Neural cell (in vitro differentiated cells): Measurements from ENCODE around the gene CDK5R1. TPM values are rescaled to one million over a fixed set of nuclear protein-coding genes. Genes with fewer than 3 reads are reported as not detected.

Experiments
- H2AFZ ChIP-seq: fragments of 200-600, 300-800 bp; sonication (generic), shearing (Covaris generic); 2 replicates; pipeline ENCODE4 v1.6.0; 2014; ENCODE audit warnings: low read depth, mild to moderate bottlenecking, antibody characterized with exemption, low read length, moderate library complexity
- H3F3A ChIP-seq: fragments of 200-600 bp; shearing (Covaris generic); 2 replicates; pipeline ENCODE4 v1.6.1; 2016; ENCODE audit warnings: mild to moderate bottlenecking, moderate library complexity, mixed read lengths, antibody characterized with exemption, low read length; ENCODE audit not compliant: insufficient read depth, poor library complexity, severe bottlenecking
- H3K27ac ChIP-seq: fragments of 200-600, 300-800 bp; sonication (generic), shearing (Covaris generic); 2 replicates; pipeline ENCODE4 v1.5.1; 2014; ENCODE audit warnings: mild to moderate bottlenecking, low read length, moderate library complexity
- H3K27me3 ChIP-seq: fragments of 300-800, 200-600 bp; sonication (generic), shearing (Covaris generic); 2 replicates; pipeline ENCODE4 v1.6.0; 2014; ENCODE audit warnings: mild to moderate bottlenecking, low read depth, low read length, moderate library complexity; ENCODE audit not compliant: insufficient read depth
- H3K36me3 ChIP-seq: fragments of 300-800, 200-600 bp; sonication (generic), shearing (Covaris generic); 2 replicates; pipeline ENCODE4 v1.5.1; 2014; ENCODE audit warnings: mild to moderate bottlenecking, antibody characterized with exemption, low read length, moderate library complexity; ENCODE audit not compliant: insufficient read depth
- H3K4me2 ChIP-seq: fragments of 300-800, 200-600 bp; sonication (generic), shearing (Covaris generic); 2 replicates; pipeline ENCODE4 v1.6.0; 2014; ENCODE audit warnings: mild to moderate bottlenecking, low read length
- H3K4me3 ChIP-seq: fragments of 300-800, 200-600 bp; sonication (generic), shearing (Covaris generic); 2 replicates; pipeline ENCODE4 v1.5.1; 2014; ENCODE audit warnings: mild to moderate bottlenecking, low read length, moderate library complexity
- H3K79me2 ChIP-seq: fragments of 200-600 bp; shearing (Covaris generic); replicated peaks from 2 replicates; pipeline ENCODE4 v1.6.0; 2014; ENCODE audit warnings: mild to moderate bottlenecking, low read length, moderate library complexity; ENCODE audit not compliant: insufficient read depth
- H3K9ac ChIP-seq: fragments of 300-800, 200-600 bp; sonication (generic), shearing (Covaris generic); 2 replicates; pipeline ENCODE4 v1.6.1; 2016; ENCODE audit warnings: mild to moderate bottlenecking, low read length, mixed read lengths
- H3K9me2 ChIP-seq: fragments of 200-600 bp; shearing (Covaris generic); 2 replicates; pipeline ENCODE4 v1.6.1; 2016; ENCODE audit warnings: mild to moderate bottlenecking, low read length, mixed read lengths; ENCODE audit not compliant: insufficient read depth
- H3K9me3 ChIP-seq: fragments of 200-600, 300-800 bp; sonication (generic), shearing (Covaris generic); 2 replicates; pipeline ENCODE4 v1.6.1; 2016; ENCODE audit warnings: mild to moderate bottlenecking, mixed run types, low read length, moderate library complexity, mixed read lengths
- H4K20me1 ChIP-seq: fragments of 200-600 bp; shearing (Covaris generic); 2 replicates; pipeline ENCODE4 v1.6.1; 2016; ENCODE audit warnings: mild to moderate bottlenecking, mixed run types; ENCODE audit not compliant: insufficient read depth
- EP300 ChIP-seq: fragments of 450-650 bp; conservative IDR thresholded peaks from 2 replicates; pipeline ENCODE4 v1.6.1; 2014; ENCODE audit warnings: antibody characterized with exemption, mild to moderate bottlenecking, moderate library complexity; ENCODE audit not compliant: poor library complexity, severe bottlenecking
- EZH2 ChIP-seq: fragments of 200-600, 300-800 bp; shearing (Covaris generic), sonication (generic); IDR thresholded peaks from 2 replicates; pipeline ENCODE4 v1.6.1; 2014; ENCODE audit warnings: antibody characterized with exemption, low read length, borderline replicate concordance, mild to moderate bottlenecking; ENCODE audit not compliant: insufficient read depth, poor library complexity, severe bottlenecking
- MXI1 ChIP-seq: fragments of 450-650 bp; conservative IDR thresholded peaks from 2 replicates; pipeline ENCODE4 v1.6.1; 2014; ENCODE audit warnings: antibody characterized with exemption, mild to moderate bottlenecking; ENCODE audit not compliant: poor library complexity, severe bottlenecking
- POLR2AphosphoS5 ChIP-seq: IDR thresholded peaks from 2 replicates; pipeline ENCODE4 v1.6.1; 2012
- RAD21 ChIP-seq: fragments of 450-650 bp; conservative IDR thresholded peaks from 2 replicates; pipeline ENCODE4 v1.6.1; 2014; ENCODE audit warnings: antibody characterized with exemption, mild to moderate bottlenecking, moderate library complexity
- REST ChIP-seq: IDR thresholded peaks from 2 replicates; pipeline ENCODE4 v1.6.1; 2012; ENCODE audit warnings: borderline replicate concordance
- SMC3 ChIP-seq: fragments of 450-650 bp; conservative IDR thresholded peaks from 2 replicates; pipeline ENCODE4 v1.6.1; 2014; ENCODE audit warnings: antibody characterized with exemption, mild to moderate bottlenecking, moderate library complexity; ENCODE audit not compliant: poor library complexity
- TAF1 ChIP-seq: IDR thresholded peaks from 2 replicates; pipeline ENCODE4 v1.6.1; 2012; ENCODE audit warnings: low read depth
- polyA plus RNA-seq: library from polyadenylated mRNA; depleted of rRNA; stranded (reverse); fragments of >200 nt; gene quantifications from 2 replicates; pipeline ENCODE4 v1.2.3, GENCODE V29; 2014
- TF ChIP-seq, protein P1 (sequence below): fragments of 450-650 bp; IDR thresholded peaks from 2 replicates; pipeline ENCODE4 v1.5.1; 2014; ENCODE audit warnings: antibody characterized with exemption, mild to moderate bottlenecking, moderate library complexity; ENCODE audit not compliant: poor library complexity, severe bottlenecking

The CDK5R1 gene
- polyA plus RNA-seq, 1 donor from 2014 or later = 199 TPM

GRCh38 chr17:32461853-32462617 is 24.8 kb upstream of the CDK5R1 start:
- no peak overlapping the region for H2AFZ ChIP-seq
- no peak overlapping the region for H3K4me3 ChIP-seq
- no peak overlapping the region for H3K27ac ChIP-seq
- no peaks in the 10 kb centered on the region for H3K27me3 ChIP-seq
- no peaks in the 10 kb centered on the region for H4K20me1 ChIP-seq
- no peaks in the 10 kb centered on the region for H3K79me2 ChIP-seq
- no peaks in the 10 kb centered on the region for H3K36me3 ChIP-seq
- H3F3A ChIP-seq = no peaks in the 10 kb centered on the region
- no peak for TF ChIP-seq POLR2AphosphoS5
- TF ChIP-seq RAD21 = peak; percentile 44
- no peak for TF ChIP-seq EP300
- no peak for TF ChIP-seq REST
- peak; percentile 71 for TF ChIP-seq SMC3
- TF ChIP-seq EZH2 = no peak
- no peak for TF ChIP-seq TAF1
- TF ChIP-seq, protein P1, sequence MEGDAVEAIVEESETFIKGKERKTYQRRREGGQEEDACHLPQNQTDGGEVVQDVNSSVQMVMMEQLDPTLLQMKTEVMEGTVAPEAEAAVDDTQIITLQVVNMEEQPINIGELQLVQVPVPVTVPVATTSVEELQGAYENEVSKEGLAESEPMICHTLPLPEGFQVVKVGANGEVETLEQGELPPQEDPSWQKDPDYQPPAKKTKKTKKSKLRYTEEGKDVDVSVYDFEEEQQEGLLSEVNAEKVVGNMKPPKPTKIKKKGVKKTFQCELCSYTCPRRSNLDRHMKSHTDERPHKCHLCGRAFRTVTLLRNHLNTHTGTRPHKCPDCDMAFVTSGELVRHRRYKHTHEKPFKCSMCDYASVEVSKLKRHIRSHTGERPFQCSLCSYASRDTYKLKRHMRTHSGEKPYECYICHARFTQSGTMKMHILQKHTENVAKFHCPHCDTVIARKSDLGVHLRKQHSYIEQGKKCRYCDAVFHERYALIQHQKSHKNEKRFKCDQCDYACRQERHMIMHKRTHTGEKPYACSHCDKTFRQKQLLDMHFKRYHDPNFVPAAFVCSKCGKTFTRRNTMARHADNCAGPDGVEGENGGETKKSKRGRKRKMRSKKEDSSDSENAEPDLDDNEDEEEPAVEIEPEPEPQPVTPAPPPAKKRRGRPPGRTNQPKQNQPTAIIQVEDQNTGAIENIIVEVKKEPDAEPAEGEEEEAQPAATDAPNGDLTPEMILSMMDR = peak; percentile 64
- no peak for TF ChIP-seq MXI1
- H3K9me3 ChIP-seq = no peaks in the 10 kb centered on the region
- no peak overlapping the region for H3K4me2 ChIP-seq
- no peak overlapping the region for H3K9ac ChIP-seq
- H3K9me2 ChIP-seq = no peaks in the 10 kb centered on the region

GRCh38 chr17:32463304-32463703 is 23.5 kb upstream of the CDK5R1 start:
- no peaks in the 10 kb centered on the region for H3K36me3 ChIP-seq
- H3F3A ChIP-seq = no peaks in the 10 kb centered on the region
- no peak for TF ChIP-seq REST
- TF ChIP-seq TAF1 = no peak
- no peak overlapping the region for H2AFZ ChIP-seq
- H3K4me2 ChIP-seq = no peak overlapping the region
- H3K9me3 ChIP-seq = no peaks in the 10 kb centered on the region
- no peaks in the 10 kb centered on the region for H4K20me1 ChIP-seq
- no peak overlapping the region for H3K27ac ChIP-seq
- H3K9me2 ChIP-seq = no peaks in the 10 kb centered on the region
- H3K9ac ChIP-seq = no peak overlapping the region
- no peaks in the 10 kb centered on the region for H3K27me3 ChIP-seq
- no peak overlapping the region for H3K4me3 ChIP-seq
- H3K79me2 ChIP-seq = no peaks in the 10 kb centered on the region
